Caki2 (cell line): ENCODE data around the gene NPAS2. TPM values are rescaled to one million over a fixed set of nuclear protein-coding genes. Genes with fewer than 3 reads are reported as not detected.

Experiments
- DNase-seq: peaks from one replicate; pipeline ENCODE4 v3.0.0-alpha.2; 2015; ENCODE audit warnings: low read depth
- in situ Hi-C: cut with HindIII; loops from 2 replicates; pipeline ENCODE4 v1.10.0; 2016; ENCODE audit warnings: low sequenced_read_pairs, low pct_unique_long_range_greater_than_20kb, mixed read lengths
- total RNA-seq: library from RNA; depleted of rRNA; stranded (reverse); fragments of >200 nt; shearing (Covaris generic); gene quantifications from 2 replicates; pipeline ENCODE4 v1.2.3, GENCODE V29; 2014; ENCODE audit warnings: low replicate concordance; rRNA removed

Gene NPAS2
- total RNA-seq, 1 experiment from 2014 or later: 2.0 TPM

DNA sequence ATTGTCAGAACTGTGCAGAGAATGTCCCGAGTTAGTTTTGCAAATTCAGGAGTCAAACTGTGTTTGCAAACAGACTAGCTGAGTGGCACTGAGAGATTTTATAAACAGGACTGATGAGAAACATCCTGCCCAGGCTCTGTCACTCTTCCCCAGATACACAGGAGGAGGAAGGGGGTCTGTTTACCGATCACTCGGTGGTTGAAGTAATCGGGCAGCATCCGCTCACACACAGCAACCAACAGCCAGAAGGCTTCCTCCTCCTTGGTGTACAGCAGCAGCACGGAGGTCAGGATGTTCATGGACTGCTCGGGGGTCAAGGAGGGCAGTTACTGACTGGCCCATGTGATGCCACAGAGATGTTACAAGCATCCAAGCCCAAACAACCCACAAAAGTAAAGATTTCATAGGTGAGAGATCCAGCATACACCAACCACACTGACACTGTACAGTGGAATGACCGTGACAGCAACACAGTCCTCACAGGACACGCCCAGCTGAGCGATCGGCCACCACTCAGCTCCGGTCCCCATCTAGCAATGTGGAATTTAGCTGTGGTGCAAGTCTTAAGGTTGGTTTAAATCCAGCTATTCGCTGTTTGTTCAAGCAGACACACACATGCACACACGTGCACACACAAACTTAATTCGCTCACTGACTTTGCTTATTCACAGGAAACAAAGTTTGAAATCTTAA lies 212.3 kb downstream of the NPAS2 start:
- DNase-seq: no peak
- in situ Hi-C loops: no loop called here

GRCh38 chr2:101036562-101036961 lies 216.6 kb downstream of the NPAS2 start:
- DNase-seq: no peak
- in situ Hi-C loops: no loop called here

DNA sequence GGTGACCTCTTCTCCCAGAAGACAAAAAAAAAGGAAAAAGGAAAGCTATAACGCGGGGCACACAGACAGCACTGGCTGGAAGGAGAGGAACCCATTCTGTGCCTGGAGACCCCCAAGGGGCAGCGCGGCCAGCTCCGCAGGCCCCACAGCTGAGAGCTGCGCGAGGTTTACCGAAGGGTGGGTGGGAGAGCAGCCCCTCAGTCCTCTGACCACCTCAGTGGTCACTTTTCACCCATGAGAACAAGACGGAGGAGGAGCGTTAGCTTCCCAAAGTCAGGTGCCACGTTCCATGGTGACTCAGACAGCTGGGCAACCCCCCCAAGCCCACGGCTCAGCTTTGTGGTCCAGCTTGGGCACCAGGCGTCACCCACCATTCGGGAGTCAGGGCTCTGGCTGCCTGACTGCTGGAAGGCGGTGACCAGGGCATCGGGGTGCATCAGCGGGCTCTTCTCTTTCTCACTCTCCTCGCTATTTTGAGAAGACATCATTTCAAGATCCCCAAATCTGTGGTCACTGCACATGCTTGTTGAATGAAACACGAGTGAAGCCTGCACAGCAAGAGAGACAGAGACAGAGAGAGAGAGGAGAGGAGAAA lies 217.3 kb downstream of the NPAS2 start:
- no peak for DNase-seq
- in situ Hi-C loops: no loop called here

- DNase-seq: no peak
- in situ Hi-C loops: no loop called here
These were observed 218.7 kb downstream of the NPAS2 start for GRCh38 chr2:101038455-101039255.

DNA sequence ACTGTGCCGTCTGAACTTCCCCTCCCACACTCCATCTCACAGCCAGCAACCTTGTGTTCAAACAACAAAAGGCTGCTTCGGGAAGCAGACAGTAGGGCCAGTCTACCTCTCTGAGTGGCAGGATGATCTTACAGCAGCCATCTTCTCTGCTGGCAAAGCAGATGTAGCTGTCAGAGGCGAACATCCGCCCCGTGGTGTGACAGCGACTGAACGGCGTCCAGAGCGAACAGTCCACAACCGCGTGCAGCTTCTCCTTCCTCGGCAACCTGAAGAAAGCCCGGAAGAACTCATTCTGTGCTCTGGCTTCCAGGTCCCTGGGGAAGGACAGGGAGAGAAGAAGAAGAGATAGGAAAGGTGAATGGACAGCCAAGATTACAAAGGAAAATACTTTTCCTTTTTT lies 220.1 kb downstream of the NPAS2 start:
- in situ Hi-C loops: no loop called here
- DNase-seq: no peak

DNA sequence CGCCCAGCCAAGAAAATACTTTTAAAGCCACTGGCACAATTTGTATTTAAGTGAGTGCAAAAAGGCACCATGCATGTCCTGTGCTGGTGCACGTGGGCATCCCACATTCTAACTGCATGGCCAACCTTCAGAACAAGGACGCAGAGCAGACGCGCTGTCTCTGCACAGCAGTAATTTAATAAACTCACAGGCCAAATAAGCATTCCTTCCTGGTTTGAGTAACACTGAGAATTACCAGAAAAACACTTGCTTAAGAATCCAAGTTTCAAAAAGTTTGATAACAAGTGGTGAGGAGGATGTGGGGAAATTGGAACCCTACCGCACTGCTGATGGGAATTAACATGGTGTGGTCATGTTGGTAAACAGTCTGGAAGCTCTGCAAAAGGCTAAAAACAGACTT lies 220.8 kb downstream of the NPAS2 start:
- in situ Hi-C loops: no loop called here
- DNase-seq: no peak

DNA sequence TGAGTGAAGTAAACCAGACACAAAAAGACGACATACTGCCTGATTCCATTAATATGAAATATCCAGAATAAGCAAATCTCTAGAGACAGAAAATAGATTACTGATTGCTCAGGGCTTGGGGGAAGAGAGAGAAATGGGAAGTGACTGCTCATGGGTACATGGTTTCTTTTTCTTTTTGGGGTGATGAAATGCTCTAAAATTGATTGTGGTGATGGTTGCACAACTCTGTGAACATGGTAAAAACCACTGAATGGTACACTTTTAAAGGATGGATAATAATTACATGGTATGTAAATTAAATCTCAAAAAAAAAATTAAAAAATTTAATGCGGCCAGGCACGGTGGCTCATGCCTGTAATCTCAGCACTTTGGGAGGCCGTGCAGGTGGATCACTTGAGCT lies 221.5 kb downstream of the NPAS2 start:
- no peak for DNase-seq
- in situ Hi-C loops: no loop called here

- no peak for DNase-seq
- in situ Hi-C loops: no loop called here
These were observed 225.4 kb downstream of the NPAS2 start for GRCh38 chr2:101045330-101045729.

Other genes with a start within 250 kb of the NPAS2 start
- 1,520 and 1,830 TPM in 2 replicates for gene RPL31, start 182.2 kb downstream of the NPAS2 start, total RNA-seq